ENCODE data around the gene CTCF.

CTCF gene

DNA sequence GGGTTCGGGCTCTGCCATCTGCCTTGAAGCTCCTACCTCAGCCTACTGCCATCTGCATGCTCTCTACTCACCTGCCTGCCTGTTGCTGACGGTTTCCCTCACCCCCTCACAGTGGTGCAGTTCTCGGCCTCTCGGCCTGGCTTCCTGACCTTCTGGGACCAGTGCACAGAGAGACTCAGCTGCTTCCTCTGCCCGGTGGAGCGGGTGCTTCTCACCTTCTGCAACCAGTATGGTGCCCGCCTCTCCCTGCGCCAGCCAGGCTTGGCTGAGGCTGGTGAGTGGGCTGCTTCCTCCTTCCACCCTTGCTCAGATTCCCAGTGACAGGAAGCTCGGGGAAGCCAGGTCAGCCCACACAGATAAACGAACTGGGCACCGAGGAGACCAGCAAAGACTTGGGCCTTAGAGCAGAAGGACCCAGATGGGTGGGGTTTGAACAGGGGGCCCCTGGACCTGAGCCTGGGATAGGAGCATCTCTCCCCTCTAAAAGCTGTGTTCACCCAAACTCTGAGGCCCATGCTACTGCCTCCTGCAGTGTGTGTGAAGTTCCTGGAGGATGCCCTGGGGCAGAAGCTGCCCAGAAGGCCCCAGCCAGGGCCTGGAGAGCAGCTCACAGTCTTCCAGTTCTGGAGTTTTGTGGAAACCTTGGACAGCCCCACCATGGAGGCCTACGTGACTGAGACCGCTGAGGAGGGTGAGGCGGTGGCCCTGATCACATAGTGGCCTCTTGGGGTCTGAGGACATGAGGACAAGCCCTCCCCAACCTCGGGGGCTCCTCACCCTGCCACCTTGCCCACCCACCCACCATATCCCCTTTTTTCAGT, 17.3 kb upstream of the CTCF start:
- Histone ChIP-seq H3K27me3 (replicated peaks; ENCODE audit: control insufficient read depth, insufficient read depth, low read length) (no peaks in the 10 kb centered on the region), H3K36me3 (ENCODE audit: control insufficient read depth, insufficient read depth, low read length) (peaks cover 18% of the 10 kb centered on the region), H3K4me3 (replicated peaks; ENCODE audit: low read depth, low read length) (no peak overlapping the region)
- DNase-seq (ENCODE audit: extremely low read depth, insufficient read length) = no peak
- TF ChIP-seq, protein P1, sequence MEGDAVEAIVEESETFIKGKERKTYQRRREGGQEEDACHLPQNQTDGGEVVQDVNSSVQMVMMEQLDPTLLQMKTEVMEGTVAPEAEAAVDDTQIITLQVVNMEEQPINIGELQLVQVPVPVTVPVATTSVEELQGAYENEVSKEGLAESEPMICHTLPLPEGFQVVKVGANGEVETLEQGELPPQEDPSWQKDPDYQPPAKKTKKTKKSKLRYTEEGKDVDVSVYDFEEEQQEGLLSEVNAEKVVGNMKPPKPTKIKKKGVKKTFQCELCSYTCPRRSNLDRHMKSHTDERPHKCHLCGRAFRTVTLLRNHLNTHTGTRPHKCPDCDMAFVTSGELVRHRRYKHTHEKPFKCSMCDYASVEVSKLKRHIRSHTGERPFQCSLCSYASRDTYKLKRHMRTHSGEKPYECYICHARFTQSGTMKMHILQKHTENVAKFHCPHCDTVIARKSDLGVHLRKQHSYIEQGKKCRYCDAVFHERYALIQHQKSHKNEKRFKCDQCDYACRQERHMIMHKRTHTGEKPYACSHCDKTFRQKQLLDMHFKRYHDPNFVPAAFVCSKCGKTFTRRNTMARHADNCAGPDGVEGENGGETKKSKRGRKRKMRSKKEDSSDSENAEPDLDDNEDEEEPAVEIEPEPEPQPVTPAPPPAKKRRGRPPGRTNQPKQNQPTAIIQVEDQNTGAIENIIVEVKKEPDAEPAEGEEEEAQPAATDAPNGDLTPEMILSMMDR (IDR thresholded peaks at IDR 0.05; ENCODE audit: insufficient read depth, low read length, poor library complexity, severe bottlenecking) = no peak

DNA sequence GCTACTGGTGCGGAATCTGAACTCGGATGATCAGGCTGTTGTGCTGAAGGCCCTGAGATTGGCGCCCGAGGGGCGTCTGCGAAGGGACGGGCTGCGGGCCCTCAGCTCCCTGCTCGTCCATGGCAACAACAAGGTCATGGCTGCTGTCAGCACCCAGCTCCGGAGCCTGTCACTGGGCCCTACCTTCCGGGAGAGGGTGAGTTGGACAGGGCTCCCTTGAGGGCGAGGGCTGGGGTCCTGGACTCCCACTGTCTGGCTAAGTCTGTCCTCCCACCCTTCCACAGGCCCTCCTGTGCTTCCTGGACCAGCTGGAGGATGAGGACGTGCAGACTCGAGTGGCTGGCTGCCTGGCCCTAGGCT, 16.7 kb upstream of the CTCF start:
- TF ChIP-seq, protein P1 (IDR thresholded peaks at IDR 0.05; ENCODE audit: insufficient read depth, low read length, poor library complexity, severe bottlenecking) = no peak

DNA sequence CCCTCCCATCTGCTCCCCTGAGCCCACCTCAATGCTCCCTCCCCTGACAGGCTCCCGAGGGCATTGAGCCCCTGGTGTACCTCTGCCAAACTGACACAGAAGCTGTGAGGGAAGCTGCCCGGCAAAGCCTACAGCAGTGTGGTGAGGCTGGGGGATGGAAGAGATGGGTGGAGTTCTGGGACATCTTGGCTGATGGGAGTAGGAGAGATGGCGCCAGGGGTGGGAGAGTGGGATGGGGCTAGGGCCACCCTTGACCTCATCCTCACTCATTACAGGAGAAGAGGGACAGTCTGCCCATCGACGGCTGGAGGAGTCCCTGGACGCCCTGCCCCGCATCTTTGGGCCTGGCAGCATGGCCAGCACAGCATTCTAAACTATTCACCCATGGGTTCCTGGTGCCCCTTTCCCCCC, 16.2 kb upstream of the CTCF start:
- TF ChIP-seq, protein P1 (IDR thresholded peaks at IDR 0.05; ENCODE audit: insufficient read depth, low read length, poor library complexity, severe bottlenecking) = no peak
- peaks cover 18% of the 10 kb centered on the region for H3K36me3 ChIP-seq (ENCODE audit: control insufficient read depth, insufficient read depth, low read length)
- H3K27me3 ChIP-seq (replicated peaks; ENCODE audit: control insufficient read depth, insufficient read depth, low read length) = no peaks in the 10 kb centered on the region
- no peak for DNase-seq (ENCODE audit: extremely low read depth, insufficient read length)
- H3K4me3 ChIP-seq (replicated peaks; ENCODE audit: low read depth, low read length) = no peak overlapping the region

More for the DNA sequence above, 16.7 kb upstream of the CTCF start:
- H3K27me3 ChIP-seq (replicated peaks; ENCODE audit: control insufficient read depth, insufficient read depth, low read length) = no peaks in the 10 kb centered on the region
- DNase-seq (ENCODE audit: extremely low read depth, insufficient read length) = no peak
- H3K36me3 ChIP-seq (ENCODE audit: control insufficient read depth, insufficient read depth, low read length) = peaks cover 18% of the 10 kb centered on the region
- H3K4me3 ChIP-seq (replicated peaks; ENCODE audit: low read depth, low read length) = no peak overlapping the region

DNA sequence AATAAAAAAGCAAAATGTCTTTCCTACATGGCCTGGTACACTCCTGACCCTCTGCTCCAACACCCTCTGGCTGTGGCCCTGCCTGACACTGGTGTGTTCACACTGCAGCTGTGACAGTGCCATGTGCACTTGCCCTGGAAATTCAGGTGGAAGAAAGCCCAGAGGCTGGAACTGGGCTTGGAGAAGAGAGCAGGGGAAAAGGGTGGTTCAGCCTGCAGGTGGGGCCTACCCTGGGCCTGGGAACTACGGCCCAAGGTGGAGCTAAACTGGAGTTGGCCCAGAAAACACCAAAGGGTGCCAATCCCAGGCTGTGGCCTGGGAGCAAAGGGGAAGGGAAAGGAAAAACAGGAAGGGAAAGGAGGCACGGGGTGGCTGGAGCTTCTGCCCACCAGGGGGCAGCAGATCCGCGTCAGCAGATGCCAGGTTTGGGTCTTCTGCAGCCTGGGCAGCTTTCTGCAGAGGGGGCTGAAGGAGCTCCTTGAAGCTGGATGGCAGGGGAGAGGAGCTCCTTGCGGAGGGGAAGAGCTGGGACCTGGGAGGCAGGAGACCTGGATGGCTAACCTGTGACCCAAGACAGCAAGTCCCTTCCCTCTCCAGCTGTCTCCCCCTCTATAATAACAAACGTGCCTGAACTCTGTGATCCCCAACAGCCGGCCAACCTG, 15.4 kb upstream of the CTCF start:
- H3K36me3 ChIP-seq (ENCODE audit: control insufficient read depth, insufficient read depth, low read length) = peaks cover 14% of the 10 kb centered on the region
- TF ChIP-seq, protein P1 (IDR thresholded peaks at IDR 0.05; ENCODE audit: insufficient read depth, low read length, poor library complexity, severe bottlenecking) = peak; percentile 98

DNA sequence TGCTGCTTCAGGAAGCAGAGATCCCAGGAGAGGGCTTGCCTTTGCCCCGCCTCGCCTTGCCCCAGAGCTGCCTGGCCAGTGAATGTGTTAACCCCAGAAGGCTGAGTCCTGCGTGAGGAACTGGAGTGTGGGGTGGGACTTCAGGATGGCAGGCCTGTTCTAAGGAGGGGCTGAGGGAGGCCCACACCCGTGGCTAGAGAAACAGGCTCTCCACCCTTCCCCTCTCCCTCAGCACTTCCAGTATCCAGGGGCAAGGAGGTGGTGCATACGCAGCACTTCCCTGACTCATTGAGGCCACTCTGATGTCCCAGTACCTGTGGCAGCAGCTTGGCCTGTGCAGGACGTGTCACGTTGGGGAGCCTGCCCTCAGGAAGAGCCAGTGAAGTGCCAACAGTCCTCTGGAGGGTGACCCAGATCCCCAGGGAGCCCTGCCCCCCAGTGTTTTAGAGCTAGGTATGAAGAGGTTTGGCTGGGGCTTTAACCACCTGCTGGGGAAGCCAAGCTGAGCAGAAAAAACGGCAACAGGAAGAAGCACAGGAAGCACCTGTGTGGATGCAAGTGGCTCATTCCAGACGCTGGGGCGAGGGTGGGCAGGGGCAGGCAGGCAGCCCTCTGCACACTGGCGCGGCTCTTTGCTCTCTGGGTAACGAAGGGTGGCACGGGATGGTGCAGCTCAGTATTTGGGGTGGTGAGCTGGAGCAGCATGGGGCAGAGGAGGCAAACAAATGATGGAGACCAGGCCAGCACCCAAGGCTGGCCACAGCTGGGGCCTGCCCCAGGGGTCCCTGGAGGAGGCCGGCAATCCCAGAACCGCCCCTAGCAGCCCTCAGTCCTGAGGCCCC, 14.7 kb upstream of the CTCF start:
- TF ChIP-seq, protein P1 (IDR thresholded peaks at IDR 0.05; ENCODE audit: insufficient read depth, low read length, poor library complexity, severe bottlenecking) = no peak
- peaks cover 13% of the 10 kb centered on the region for H3K36me3 ChIP-seq (ENCODE audit: control insufficient read depth, insufficient read depth, low read length)
- 0 out of 2 replicates have a peak overlapping the region, but pooled peaks have one; percentile 12 for H3K4me3 ChIP-seq (replicated peaks; ENCODE audit: low read depth, low read length)
- peak; percentile 75 for DNase-seq (ENCODE audit: extremely low read depth, insufficient read length)
- no peaks in the 10 kb centered on the region for H3K27me3 ChIP-seq (replicated peaks; ENCODE audit: control insufficient read depth, insufficient read depth, low read length)

More for the DNA sequence above, 15.4 kb upstream of the CTCF start:
- Histone ChIP-seq H3K4me3 (replicated peaks; ENCODE audit: low read depth, low read length) (no peak overlapping the region), H3K27me3 (replicated peaks; ENCODE audit: control insufficient read depth, insufficient read depth, low read length) (no peaks in the 10 kb centered on the region)
- peak; percentile 76 for DNase-seq (ENCODE audit: extremely low read depth, insufficient read length)
